HepG2 (cell line): ENCODE measurements around the gene EPHA10.

Experiments used
- FOSL2 ChIP-seq: sonication (generic); formaldehyde crosslinking; IDR thresholded peaks from 2 replicates; pipeline ENCODE4 v1.4.0; 2020; ENCODE audit warnings: missing genetic modification reagents
- MTF1 ChIP-seq: sonication (generic); formaldehyde crosslinking; IDR thresholded peaks from 2 replicates; pipeline ENCODE4 v1.5.0; 2020; ENCODE audit warnings: missing genetic modification reagents
- POLR2A ChIP-seq, 2 experiments: IDR thresholded peaks; 2 replicates each; pipeline ENCODE4 v1.6.1; 2011; ENCODE audit warnings: low read depth in 2 of 2, low read length in 2 of 2, mild to moderate bottlenecking in 1 of 2, moderate library complexity in 1 of 2; ENCODE audit not compliant: insufficient read depth in 1 of 2
- SRSF9 ChIP-seq: fragments of 200-400 bp; formaldehyde crosslinking; IDR thresholded peaks from 2 replicates; pipeline ENCODE4 v1.6.1; 2018; ENCODE audit warnings: borderline replicate concordance, mild to moderate bottlenecking, low read depth, low read length; ENCODE audit not compliant: insufficient read depth, poor library complexity, severe bottlenecking
- YY1 ChIP-seq: IDR thresholded peaks from 2 replicates; pipeline ENCODE4 v1.6.1; 2011; ENCODE audit warnings: low read length, low read depth, moderate library complexity, mild to moderate bottlenecking; ENCODE audit not compliant: insufficient read depth, insufficient replicate concordance
- ZBTB1 ChIP-seq: sonication (generic); formaldehyde crosslinking; IDR thresholded peaks from 2 replicates; pipeline ENCODE4 v1.4.0; 2020; ENCODE audit warnings: missing genetic modification reagents, borderline replicate concordance
- ZKSCAN8 ChIP-seq: IDR thresholded peaks from 2 replicates; pipeline ENCODE4 v1.6.1; 2016; ENCODE audit warnings: borderline replicate concordance, missing genetic modification reagents, missing compliant biosample characterization
- ZNF446 ChIP-seq: sonication (generic); formaldehyde crosslinking; IDR thresholded peaks from 2 replicates; pipeline ENCODE4 v1.5.0; 2020; ENCODE audit warnings: mild to moderate bottlenecking, missing genetic modification reagents
- ZNF747 ChIP-seq: sonication (generic); formaldehyde crosslinking; IDR thresholded peaks from 2 replicates; pipeline ENCODE4 v1.8.1; 2023; ENCODE audit warnings: missing genetic modification reagents, mild to moderate bottlenecking, borderline replicate concordance
- ZNF792 ChIP-seq: IDR thresholded peaks from 2 replicates; pipeline ENCODE4 v1.6.1; 2016
- TF ChIP-seq, protein P1 (sequence below): sonication (generic); formaldehyde crosslinking; IDR thresholded peaks from 2 replicates; pipeline ENCODE4 v1.4.0; 2020; ENCODE audit warnings: missing genetic modification reagents
- TF ChIP-seq, protein P2 (sequence below), 2 experiments: fragments of 450-650 bp in 1 of 2; sonication (generic) in 1 of 2; formaldehyde crosslinking in 1 of 2; IDR thresholded peaks; 2 replicates each; pipeline versions ENCODE4 v1.6.1 to v1.8.0; 2016 to 2022; ENCODE audit warnings: antibody characterized with exemption in 1 of 2, mild to moderate bottlenecking in 1 of 2, missing genetic modification reagents in 1 of 2

DNA sequence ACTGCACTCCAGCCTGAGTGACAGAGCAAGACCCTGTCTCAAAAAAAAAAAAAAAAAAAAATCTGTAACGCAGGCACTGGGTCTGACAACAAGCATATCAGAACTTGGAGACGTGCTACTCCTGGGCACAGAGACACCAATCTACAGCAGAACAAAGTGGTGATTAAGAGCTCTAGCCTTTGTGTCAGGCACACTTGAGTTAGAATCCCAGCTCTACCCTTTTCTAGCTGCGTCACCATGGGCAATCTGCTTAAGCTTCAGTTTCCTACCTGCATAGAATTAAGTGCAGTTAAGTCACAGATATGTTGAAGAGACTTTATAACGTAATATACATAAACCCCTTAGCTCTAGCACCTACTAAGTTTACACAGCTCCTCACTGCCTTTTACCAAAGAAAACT, 76.0 kb downstream of the EPHA10 start:
- TF ChIP-seq YY1, result no peak
- no peak for TF ChIP-seq MTF1 (CRISPR knock-in tag)
- TF ChIP-seq POLR2A (IDR thresholded peaks at IDR 0.05; ENCODE audit: insufficient read depth in 1 of 2, low read depth in 2 of 2, low read length in 2 of 2), result no peak
- no peak for TF ChIP-seq ZKSCAN8 (CRISPR knock-in tag)
- TF ChIP-seq ZBTB1 (CRISPR knock-in tag), result no peak
- TF ChIP-seq SRSF9, result no peak
- TF ChIP-seq, protein P1, sequence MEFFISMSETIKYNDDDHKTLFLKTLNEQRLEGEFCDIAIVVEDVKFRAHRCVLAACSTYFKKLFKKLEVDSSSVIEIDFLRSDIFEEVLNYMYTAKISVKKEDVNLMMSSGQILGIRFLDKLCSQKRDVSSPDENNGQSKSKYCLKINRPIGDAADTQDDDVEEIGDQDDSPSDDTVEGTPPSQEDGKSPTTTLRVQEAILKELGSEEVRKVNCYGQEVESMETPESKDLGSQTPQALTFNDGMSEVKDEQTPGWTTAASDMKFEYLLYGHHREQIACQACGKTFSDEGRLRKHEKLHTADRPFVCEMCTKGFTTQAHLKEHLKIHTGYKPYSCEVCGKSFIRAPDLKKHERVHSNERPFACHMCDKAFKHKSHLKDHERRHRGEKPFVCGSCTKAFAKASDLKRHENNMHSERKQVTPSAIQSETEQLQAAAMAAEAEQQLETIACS, result no peak
- TF ChIP-seq, protein P2, sequence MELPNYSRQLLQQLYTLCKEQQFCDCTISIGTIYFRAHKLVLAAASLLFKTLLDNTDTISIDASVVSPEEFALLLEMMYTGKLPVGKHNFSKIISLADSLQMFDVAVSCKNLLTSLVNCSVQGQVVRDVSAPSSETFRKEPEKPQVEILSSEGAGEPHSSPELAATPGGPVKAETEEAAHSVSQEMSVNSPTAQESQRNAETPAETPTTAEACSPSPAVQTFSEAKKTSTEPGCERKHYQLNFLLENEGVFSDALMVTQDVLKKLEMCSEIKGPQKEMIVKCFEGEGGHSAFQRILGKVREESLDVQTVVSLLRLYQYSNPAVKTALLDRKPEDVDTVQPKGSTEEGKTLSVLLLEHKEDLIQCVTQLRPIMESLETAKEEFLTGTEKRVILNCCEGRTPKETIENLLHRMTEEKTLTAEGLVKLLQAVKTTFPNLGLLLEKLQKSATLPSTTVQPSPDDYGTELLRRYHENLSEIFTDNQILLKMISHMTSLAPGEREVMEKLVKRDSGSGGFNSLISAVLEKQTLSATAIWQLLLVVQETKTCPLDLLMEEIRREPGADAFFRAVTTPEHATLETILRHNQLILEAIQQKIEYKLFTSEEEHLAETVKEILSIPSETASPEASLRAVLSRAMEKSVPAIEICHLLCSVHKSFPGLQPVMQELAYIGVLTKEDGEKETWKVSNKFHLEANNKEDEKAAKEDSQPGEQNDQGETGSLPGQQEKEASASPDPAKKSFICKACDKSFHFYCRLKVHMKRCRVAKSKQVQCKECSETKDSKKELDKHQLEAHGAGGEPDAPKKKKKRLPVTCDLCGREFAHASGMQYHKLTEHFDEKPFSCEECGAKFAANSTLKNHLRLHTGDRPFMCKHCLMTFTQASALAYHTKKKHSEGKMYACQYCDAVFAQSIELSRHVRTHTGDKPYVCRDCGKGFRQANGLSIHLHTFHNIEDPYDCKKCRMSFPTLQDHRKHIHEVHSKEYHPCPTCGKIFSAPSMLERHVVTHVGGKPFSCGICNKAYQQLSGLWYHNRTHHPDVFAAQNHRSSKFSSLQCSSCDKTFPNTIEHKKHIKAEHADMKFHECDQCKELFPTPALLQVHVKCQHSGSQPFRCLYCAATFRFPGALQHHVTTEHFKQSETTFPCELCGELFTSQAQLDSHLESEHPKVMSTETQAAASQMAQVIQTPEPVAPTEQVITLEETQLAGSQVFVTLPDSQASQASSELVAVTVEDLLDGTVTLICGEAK (IDR thresholded peaks at IDR 0.05), result no peak
- TF ChIP-seq, protein P2 (CRISPR knock-in tag; IDR thresholded peaks at IDR 0.05), result no peak
- TF ChIP-seq ZNF747 (CRISPR knock-in tag), result no peak
- TF ChIP-seq ZNF792 (CRISPR knock-in tag), result no peak
- no peak for TF ChIP-seq ZNF446 (CRISPR knock-in tag)
- TF ChIP-seq FOSL2 (CRISPR knock-in tag), result no peak
